ENCODE data around the gene FNBP1. TPM values are rescaled to one million over a fixed set of nuclear protein-coding genes. Genes with fewer than 3 reads are reported as not detected.
"Not testable (repeated sequence)": the region's sequence is repeated elsewhere in the genome, so short reads cannot be mapped to it uniquely, and the experiment has no call there.

FNBP1 gene
- total RNA-seq, 1 donor from 2014 or later = 80.4 TPM

DNA sequence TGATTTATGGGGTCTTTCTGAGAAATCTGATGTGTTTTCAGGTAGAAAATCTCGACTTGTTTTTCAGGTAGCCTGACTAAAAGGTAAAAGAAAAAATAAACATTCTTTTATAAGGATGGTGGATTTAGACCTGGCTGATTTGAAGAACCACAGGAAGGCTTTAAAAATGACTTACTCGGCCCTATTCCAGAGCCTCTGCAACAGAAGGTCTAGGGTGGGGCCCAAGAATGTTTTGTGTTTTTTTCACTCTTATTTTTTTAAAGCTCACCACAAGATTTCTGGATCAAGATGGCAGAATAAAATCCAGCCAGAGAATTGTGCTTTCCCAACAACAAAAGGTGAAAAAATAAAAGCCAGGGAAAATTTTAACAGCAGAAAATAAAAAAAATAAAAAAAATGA is 59.1 kb downstream of the FNBP1 start:
- DNase-seq = no peak
- TF ChIP-seq, protein P1, sequence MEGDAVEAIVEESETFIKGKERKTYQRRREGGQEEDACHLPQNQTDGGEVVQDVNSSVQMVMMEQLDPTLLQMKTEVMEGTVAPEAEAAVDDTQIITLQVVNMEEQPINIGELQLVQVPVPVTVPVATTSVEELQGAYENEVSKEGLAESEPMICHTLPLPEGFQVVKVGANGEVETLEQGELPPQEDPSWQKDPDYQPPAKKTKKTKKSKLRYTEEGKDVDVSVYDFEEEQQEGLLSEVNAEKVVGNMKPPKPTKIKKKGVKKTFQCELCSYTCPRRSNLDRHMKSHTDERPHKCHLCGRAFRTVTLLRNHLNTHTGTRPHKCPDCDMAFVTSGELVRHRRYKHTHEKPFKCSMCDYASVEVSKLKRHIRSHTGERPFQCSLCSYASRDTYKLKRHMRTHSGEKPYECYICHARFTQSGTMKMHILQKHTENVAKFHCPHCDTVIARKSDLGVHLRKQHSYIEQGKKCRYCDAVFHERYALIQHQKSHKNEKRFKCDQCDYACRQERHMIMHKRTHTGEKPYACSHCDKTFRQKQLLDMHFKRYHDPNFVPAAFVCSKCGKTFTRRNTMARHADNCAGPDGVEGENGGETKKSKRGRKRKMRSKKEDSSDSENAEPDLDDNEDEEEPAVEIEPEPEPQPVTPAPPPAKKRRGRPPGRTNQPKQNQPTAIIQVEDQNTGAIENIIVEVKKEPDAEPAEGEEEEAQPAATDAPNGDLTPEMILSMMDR (IDR thresholded peaks at IDR 0.05; ENCODE audit: partially characterized antibody, unreplicated experiment) = no peak
- peaks cover 4% of the 10 kb centered on the region for H3K9me3 Mint-ChIP-seq (ENCODE audit: unreplicated experiment)
- H3K4me3 Mint-ChIP-seq (ENCODE audit: unreplicated experiment) = no peak overlapping the region
- H3K27ac Mint-ChIP-seq (ENCODE audit: unreplicated experiment) = no peak overlapping the region
- H3K36me3 Mint-ChIP-seq (ENCODE audit: unreplicated experiment) = peaks cover 7% of the 10 kb centered on the region
- peaks cover 2% of the 10 kb centered on the region for H3K4me1 Mint-ChIP-seq (ENCODE audit: low read depth, unreplicated experiment)
- no peaks in the 10 kb centered on the region for H3K27me3 Mint-ChIP-seq (ENCODE audit: unreplicated experiment)

DNA sequence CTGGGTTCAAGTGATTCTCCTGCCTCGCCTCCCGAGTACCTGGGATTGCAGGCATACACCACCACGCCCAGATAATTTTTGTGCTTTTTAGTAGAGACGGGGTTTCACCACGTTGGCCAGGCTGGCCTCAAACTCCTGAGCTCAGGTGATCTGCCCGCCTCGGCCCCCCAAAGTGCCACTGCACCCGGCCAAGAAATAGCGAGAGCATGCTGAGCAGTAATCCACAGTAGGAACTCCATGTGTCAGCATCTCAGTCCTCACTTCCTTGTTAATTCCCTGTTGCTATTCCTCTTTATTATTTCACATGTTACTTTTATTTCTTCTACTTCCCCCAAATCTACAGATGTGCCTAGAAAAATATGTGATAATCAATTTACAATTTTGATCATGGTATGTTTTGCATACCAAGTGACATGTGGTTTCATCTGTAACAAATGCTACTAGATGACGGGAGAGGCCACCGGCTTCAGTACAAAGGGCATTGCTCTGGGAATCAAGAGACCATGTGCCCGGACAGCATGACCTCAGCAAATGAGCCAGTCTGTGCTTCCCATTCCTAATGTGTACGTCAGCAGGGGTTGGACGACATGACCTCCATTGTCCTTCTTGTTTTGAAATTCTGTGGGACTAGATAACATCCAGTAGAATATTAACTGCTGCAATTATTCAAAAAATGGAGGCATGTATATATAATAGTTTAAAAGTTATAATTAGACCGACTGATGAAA is 61.6 kb downstream of the FNBP1 start:
- Mint-ChIP-seq H3K9me3 (ENCODE audit: unreplicated experiment) (peaks cover 4% of the 10 kb centered on the region), H3K4me3 (ENCODE audit: unreplicated experiment) (no peak overlapping the region), H3K36me3 (ENCODE audit: unreplicated experiment) (peaks cover 10% of the 10 kb centered on the region), H3K27me3 (ENCODE audit: unreplicated experiment) (no peaks in the 10 kb centered on the region), H3K4me1 (ENCODE audit: low read depth, unreplicated experiment) (peaks cover 4% of the 10 kb centered on the region), H3K27ac (ENCODE audit: unreplicated experiment) (peak overlapping the region; percentile 36)
- DNase-seq = no peak
- TF ChIP-seq, protein P1 (IDR thresholded peaks at IDR 0.05; ENCODE audit: partially characterized antibody, unreplicated experiment) = no peak

DNA sequence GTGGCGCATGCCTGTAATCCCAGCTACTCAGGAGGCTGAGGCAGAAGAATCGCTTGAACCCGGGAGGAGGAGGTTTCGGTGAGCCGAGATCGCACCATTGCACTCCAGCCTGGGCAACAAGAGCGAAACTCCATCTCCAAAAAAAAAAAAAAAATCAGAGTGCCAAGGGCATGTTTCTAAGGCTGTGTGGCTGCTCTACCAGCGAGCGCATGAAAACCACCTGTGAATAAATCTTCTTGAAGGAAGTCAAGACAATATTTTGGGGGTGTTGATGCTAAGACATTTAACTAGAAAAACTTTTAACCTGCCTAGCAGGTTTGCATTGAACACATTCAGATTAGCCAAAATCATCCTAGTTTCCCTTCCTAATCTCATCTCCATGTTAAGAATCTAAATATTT is 62.8 kb downstream of the FNBP1 start:
- H3K27ac Mint-ChIP-seq (ENCODE audit: unreplicated experiment); H3K27me3 Mint-ChIP-seq (ENCODE audit: unreplicated experiment); H3K4me3 Mint-ChIP-seq (ENCODE audit: unreplicated experiment); H3K4me1 Mint-ChIP-seq (ENCODE audit: low read depth, unreplicated experiment); DNase-seq; H3K9me3 Mint-ChIP-seq (ENCODE audit: unreplicated experiment): not testable (repeated sequence)
- H3K36me3 Mint-ChIP-seq (ENCODE audit: unreplicated experiment) = peaks cover 10% of the 10 kb centered on the region

DNA sequence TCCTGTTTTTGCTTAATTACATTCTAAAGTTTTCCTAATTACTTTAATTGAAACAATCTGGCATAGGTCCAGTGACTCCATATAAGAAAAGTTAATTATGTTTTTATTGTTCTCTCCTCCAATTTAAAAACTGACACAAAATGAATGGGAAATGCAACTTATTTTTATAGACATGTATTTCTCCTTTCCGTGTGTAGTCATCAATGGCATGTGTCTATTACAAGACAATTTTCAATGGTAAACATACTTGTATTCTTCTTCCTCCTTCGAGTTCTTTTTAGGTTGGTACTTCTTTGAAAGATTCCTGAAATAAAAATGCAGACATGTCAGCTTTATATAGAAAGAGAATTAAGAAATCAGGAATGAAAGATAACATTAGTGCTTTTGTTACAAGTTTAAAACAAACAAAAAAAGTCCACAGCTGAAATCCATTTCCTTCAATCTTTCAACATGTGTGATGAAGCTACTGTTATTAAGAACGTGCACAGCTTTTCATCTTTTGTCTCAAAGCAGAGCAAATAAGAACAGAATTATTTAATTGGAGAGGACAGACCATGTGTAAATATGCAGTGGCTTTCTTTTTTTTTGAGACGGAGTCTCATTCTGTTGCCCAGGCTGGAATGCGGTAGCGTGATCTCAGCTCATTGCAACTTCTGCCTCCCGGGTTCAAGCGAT is 63.8 kb downstream of the FNBP1 start:
- H3K4me1 Mint-ChIP-seq (ENCODE audit: low read depth, unreplicated experiment) = peaks cover 4% of the 10 kb centered on the region
- H3K4me3 Mint-ChIP-seq (ENCODE audit: unreplicated experiment) = no peak overlapping the region
- H3K9me3 Mint-ChIP-seq (ENCODE audit: unreplicated experiment) = peaks cover 8% of the 10 kb centered on the region
- no peak for DNase-seq
- no peak overlapping the region for H3K27ac Mint-ChIP-seq (ENCODE audit: unreplicated experiment)
- no peaks in the 10 kb centered on the region for H3K27me3 Mint-ChIP-seq (ENCODE audit: unreplicated experiment)
- H3K36me3 Mint-ChIP-seq (ENCODE audit: unreplicated experiment) = peaks cover 4% of the 10 kb centered on the region
- TF ChIP-seq, protein P1 (IDR thresholded peaks at IDR 0.05; ENCODE audit: partially characterized antibody, unreplicated experiment) = no peak

DNA sequence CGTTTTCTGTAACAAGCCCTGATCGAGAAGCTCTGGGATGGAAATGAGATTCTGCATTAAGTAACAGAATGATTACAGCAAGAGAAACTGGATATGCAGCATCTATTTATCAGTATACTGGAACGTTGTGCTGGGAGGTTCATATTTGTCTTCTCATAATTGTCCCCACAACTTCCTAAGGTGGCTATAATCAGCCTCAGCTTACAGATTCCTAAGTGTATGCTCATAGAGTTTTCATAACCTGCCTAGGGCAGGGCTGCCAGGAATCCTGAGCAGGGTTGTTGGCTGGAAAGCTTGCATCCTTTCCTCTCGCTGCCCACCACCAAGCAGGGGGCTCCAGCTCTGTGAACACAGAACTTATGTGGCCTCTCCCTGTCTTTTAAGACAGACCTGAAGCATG is 70.2 kb downstream of the FNBP1 start:
- H3K36me3 Mint-ChIP-seq (ENCODE audit: unreplicated experiment) = no peaks in the 10 kb centered on the region

More for the DNA sequence above, 70.2 kb downstream of the FNBP1 start:
- Mint-ChIP-seq H3K4me3 (ENCODE audit: unreplicated experiment) (no peak overlapping the region), H3K27ac (ENCODE audit: unreplicated experiment) (no peak overlapping the region), H3K27me3 (ENCODE audit: unreplicated experiment) (no peaks in the 10 kb centered on the region), H3K4me1 (ENCODE audit: low read depth, unreplicated experiment) (peaks cover 4% of the 10 kb centered on the region), H3K9me3 (ENCODE audit: unreplicated experiment) (peaks cover 4% of the 10 kb centered on the region)
- TF ChIP-seq, protein P1 (IDR thresholded peaks at IDR 0.05; ENCODE audit: partially characterized antibody, unreplicated experiment) = no peak
- no peak for DNase-seq

Measured in glutamatergic neuron (in vitro differentiated cells).